ENCODE results near the gene RELN. TPM values are rescaled to one million over a fixed set of nuclear protein-coding genes. Genes with fewer than 3 reads are reported as not detected.

Gene RELN
- polyA plus RNA-seq, 1 experiment = 4.3 TPM

GRCh38 chr7:103626776-103627175, 362.7 kb downstream of the RELN start:
- POLR2A ChIA-PET = no interaction called here
- no peak for DNase-seq (ENCODE audit: low read depth)
- H3K27me3 ChIP-seq (ENCODE audit: control insufficient read depth, insufficient read depth, low read length) = no peaks in the 10 kb centered on the region
- H3K36me3 ChIP-seq (ENCODE audit: control insufficient read depth, insufficient read depth, low read length) = no peaks in the 10 kb centered on the region
- H3K4me3 ChIP-seq (ENCODE audit: low read depth, low read length) = no peak overlapping the region
- CTCF ChIA-PET = interaction anchor here (0.5 kb wide), 1 partner anchor 1286 kb away, joined by 4 read pairs; no protein-coding TSS in a partner anchor
- TF ChIP-seq, protein P1, sequence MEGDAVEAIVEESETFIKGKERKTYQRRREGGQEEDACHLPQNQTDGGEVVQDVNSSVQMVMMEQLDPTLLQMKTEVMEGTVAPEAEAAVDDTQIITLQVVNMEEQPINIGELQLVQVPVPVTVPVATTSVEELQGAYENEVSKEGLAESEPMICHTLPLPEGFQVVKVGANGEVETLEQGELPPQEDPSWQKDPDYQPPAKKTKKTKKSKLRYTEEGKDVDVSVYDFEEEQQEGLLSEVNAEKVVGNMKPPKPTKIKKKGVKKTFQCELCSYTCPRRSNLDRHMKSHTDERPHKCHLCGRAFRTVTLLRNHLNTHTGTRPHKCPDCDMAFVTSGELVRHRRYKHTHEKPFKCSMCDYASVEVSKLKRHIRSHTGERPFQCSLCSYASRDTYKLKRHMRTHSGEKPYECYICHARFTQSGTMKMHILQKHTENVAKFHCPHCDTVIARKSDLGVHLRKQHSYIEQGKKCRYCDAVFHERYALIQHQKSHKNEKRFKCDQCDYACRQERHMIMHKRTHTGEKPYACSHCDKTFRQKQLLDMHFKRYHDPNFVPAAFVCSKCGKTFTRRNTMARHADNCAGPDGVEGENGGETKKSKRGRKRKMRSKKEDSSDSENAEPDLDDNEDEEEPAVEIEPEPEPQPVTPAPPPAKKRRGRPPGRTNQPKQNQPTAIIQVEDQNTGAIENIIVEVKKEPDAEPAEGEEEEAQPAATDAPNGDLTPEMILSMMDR (IDR thresholded peaks at IDR 0.05; ENCODE audit: insufficient read depth, low read depth, low read length) = no peak

DNA sequence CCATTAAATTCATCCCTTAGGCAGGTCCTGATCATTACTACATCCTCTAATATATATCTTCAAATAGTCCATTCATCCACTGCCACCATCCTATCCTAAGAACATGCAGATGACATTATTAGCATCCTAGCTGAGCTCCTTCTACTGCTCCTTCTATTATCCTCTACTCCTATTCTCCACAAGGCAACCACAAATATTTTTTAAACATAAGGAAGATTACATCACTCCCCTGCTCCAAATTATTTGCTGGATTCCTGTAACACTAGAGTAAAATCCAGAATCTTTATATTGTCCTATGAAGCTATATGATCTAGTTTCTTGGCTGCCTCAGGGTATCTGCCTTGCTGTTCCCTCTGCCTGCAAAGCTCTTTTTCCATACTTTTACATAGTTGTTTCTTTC, 367.2 kb downstream of the RELN start:
- CTCF ChIA-PET = interaction anchor here (0.9 to 1.4 kb wide), 3 partner anchors 12 to 131 kb away, joined by 3 to 4 read pairs (median 4); no protein-coding TSS in a partner anchor

GRCh38 chr7:103613655-103614642, 375.5 kb downstream of the RELN start:
- DNase-seq (ENCODE audit: low read depth) = no peak
- TF ChIP-seq, protein P1 (IDR thresholded peaks at IDR 0.05; ENCODE audit: insufficient read depth, low read depth, low read length) = peak; percentile 36
- POLR2A ChIA-PET = no interaction called here
- Histone ChIP-seq H3K4me3 (ENCODE audit: low read depth, low read length) (no peak overlapping the region), H3K27me3 (ENCODE audit: control insufficient read depth, insufficient read depth, low read length) (no peaks in the 10 kb centered on the region), H3K36me3 (ENCODE audit: control insufficient read depth, insufficient read depth, low read length) (no peaks in the 10 kb centered on the region)
- CTCF ChIA-PET = interaction anchor here (0.6 to 1.4 kb wide), 2 partner anchors 21 to 139 kb away, joined by 4 read pairs; no protein-coding TSS in a partner anchor

More for the DNA sequence above, 367.2 kb downstream of the RELN start:
- TF ChIP-seq, protein P1 (IDR thresholded peaks at IDR 0.05; ENCODE audit: insufficient read depth, low read depth, low read length) = no peak
- H3K4me3 ChIP-seq (ENCODE audit: low read depth, low read length) = no peak overlapping the region
- DNase-seq (ENCODE audit: low read depth) = no peak
- POLR2A ChIA-PET = no interaction called here
- no peaks in the 10 kb centered on the region for H3K36me3 ChIP-seq (ENCODE audit: control insufficient read depth, insufficient read depth, low read length)
- no peaks in the 10 kb centered on the region for H3K27me3 ChIP-seq (ENCODE audit: control insufficient read depth, insufficient read depth, low read length)

GRCh38 chr7:103609778-103610177, 379.7 kb downstream of the RELN start:
- TF ChIP-seq, protein P1 (IDR thresholded peaks at IDR 0.05; ENCODE audit: insufficient read depth, low read depth, low read length) = no peak
- DNase-seq (ENCODE audit: low read depth) = no peak
- H3K36me3 ChIP-seq (ENCODE audit: control insufficient read depth, insufficient read depth, low read length) = no peaks in the 10 kb centered on the region
- ChIA-PET POLR2A (no interaction called here), CTCF (interaction anchor here (0.9 to 1.4 kb wide), 2 partner anchors 9 to 12 kb away, joined by 3 to 4 read pairs; no protein-coding TSS in a partner anchor)
- H3K4me3 ChIP-seq (ENCODE audit: low read depth, low read length) = no peak overlapping the region
- no peaks in the 10 kb centered on the region for H3K27me3 ChIP-seq (ENCODE audit: control insufficient read depth, insufficient read depth, low read length)

DNA sequence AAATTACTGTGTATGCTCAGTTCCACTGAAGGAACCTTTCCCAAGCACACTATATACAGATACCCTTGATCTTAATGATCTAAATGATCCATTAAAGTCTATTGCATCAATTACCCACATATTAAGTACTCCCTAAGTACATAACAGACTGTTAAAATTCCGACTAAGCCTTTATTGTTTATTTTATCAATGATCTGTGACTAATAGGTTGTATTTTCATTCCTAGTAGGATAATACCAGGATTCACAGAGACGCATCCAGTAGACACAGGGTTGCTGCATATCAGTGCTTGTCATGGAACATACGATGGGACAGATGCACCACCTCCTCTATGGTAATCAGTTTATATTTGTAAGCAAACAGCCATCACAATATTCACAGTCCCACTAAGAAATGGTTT, 383.8 kb downstream of the RELN start:
- ChIA-PET POLR2A (no interaction called here), CTCF (no interaction called here)

More for the DNA sequence above, 383.8 kb downstream of the RELN start:
- Histone ChIP-seq H3K36me3 (ENCODE audit: control insufficient read depth, insufficient read depth, low read length) (no peaks in the 10 kb centered on the region), H3K27me3 (ENCODE audit: control insufficient read depth, insufficient read depth, low read length) (no peaks in the 10 kb centered on the region), H3K4me3 (ENCODE audit: low read depth, low read length) (no peak overlapping the region)
- TF ChIP-seq, protein P1 (IDR thresholded peaks at IDR 0.05; ENCODE audit: insufficient read depth, low read depth, low read length) = no peak
- no peak for DNase-seq (ENCODE audit: low read depth)

Data from BJ (cell line).